ENCODE measurements around the gene CIPC. TPM values are rescaled to one million over a fixed set of nuclear protein-coding genes. Genes with fewer than 3 reads are reported as not detected.
A peak's percentile ranks its signal among the peaks of the same experiment; 100 is the strongest.

The CIPC gene
- total RNA-seq, 2 donors from 2014 or later: 28.8 to 32.4 TPM

DNA sequence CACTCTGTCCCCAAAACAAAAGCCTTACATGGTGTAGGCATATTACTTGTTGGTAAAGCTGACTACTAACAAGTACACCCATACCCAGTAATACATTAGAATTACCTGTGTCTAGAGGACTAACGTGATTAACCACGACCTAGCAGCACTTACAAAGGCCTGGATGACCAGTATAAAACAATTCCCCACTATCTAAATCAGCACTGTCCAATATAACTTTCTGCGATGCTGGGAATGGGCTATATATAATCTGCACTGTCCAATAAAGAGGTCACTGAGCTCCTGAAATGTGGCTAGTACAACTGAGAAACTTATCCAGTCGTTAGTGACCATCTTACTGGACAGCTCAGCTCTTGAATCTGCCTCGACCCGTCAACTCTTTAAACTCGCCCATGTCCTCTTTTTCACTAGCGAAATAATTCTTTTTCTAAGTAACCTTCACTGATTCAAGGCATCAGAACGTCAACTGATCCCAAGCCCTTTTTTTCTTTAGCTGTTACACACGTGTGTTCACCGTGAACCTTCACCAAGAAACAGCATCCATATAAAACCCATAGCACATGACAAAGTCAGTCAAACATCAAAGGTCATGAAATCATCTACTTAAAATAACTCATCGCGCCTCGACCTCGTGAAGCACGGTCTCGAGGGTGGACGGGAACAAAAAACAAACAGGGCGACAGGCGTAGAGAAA, 905 bp upstream of the CIPC start:
- intact Hi-C loops (cut with DNase I): no loop called here
- no peak for DNase-seq (ENCODE audit: low spot score)

DNA sequence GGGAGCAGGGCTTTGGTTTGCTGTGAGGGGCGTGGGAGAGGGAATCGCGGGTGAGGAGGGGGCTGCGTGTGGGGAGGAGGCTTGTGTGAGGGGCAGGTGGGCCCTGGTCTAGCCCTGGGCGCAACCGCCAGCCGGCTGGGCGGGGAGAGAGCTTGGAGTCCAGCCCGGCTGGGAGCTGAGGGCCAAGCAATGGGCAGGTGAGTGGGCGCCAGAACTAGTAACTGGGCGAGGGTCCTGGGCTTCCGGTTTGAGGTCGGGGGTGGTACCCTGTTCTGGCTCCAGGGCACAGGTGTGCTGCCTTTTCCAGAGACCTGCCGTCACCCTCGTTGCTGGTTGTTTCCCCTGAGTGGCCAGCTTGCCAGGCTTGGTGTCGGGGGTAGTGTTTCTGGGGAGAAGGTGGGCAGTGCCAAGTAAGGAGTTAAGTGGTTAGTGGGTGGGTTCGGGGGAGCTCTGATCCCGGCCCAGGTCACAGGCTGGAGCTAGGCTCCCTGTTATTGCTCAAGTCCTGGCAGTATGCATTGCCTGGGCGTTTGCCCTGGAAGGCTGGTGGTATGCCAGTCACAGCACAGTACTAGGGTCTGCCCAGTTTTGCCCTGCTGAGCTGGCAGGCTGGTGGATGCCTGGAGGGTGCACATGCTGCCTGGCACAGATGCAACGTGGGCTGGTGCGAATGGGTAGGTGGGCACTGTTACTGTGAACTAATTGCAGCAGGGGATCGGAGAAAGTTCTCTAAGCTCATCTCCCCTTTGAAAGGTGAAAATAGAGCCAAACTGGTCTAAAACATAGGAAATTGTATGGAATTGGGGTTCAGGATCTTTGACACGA, 683 bp downstream of the CIPC start:
- intact Hi-C loops (cut with DNase I): no loop called here
- peak; percentile 86 for DNase-seq (ENCODE audit: low spot score)

DNA sequence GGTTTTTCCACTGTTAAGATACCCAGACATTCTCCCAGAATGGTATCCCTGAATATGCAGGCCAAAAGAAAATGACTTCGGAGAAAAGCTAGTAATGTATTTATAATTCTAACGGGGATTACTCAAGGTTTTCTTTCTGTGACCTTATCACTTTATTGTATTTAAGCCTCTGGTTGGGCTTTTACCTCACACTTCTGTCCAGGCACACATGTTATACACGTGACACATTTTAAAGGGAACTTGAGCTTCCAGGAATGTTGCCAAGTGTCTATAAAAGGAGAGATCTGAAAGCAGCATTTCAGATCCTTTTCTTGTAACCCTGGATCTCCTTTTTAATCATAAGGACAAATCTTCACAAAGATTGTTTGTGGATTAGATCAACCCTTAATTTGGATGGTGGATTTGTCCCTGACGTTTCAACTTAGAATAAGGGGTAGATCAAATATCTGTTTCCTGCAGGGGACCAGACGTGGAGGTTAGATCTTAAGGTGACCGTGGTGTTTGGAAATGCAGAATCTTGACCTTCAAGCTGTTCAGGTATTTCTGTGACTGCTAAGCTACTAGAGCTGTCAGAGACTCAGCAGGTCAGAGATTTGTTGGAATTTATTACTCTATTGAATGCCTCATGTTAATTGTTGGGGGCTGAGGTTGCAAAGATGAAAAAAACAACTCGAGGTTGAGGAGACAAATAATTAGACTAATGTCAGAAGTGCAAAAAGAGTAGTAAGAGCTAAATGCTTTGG, 1.5 kb downstream of the CIPC start:
- no peak for DNase-seq (ENCODE audit: low spot score)
- intact Hi-C loops (cut with DNase I): no loop called here

DNA sequence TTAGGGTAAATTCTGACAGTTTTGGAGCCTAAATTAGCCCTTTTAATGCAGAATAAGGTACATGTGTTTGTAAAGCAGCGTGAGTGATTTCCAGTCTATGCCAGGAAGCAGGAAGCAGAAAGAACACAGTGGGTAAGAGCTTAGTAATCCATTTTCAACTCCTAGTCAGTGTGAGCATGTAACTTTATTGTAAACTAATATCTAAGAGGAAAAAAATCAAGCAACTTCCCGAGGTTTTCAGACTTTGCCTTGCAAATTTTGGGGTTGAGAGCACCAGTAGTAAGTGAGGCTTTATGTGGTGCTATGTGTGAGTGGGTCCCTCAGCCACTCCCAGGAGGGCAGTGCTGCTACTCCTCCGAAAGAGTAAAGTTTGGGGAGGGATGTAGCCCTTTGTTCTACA, 2.9 kb downstream of the CIPC start:
- intact Hi-C loops (cut with DNase I): no loop called here

DNA sequence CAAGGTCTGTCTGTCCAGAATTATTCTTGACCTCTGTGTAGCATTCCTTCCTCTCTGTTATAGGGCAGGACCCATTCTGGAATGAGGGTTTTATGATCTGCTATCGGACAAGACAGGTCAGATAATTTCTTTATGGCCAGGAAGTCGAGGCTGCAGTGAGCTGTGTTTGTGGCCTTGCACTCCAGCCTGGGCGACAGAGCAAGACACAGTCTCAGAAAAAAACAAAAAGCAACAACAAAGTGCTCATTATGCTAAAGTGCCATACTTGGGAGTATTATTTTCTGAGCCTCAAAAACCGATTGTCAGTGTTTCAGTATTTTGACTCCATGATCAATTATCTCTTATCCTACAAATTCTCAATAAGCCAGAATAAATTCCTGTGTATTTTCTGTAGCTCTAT, 4.1 kb downstream of the CIPC start:
- DNase-seq (ENCODE audit: low spot score): no peak
- intact Hi-C loops (cut with DNase I): no loop called here

More for the DNA sequence above, 2.9 kb downstream of the CIPC start:
- DNase-seq (ENCODE audit: low spot score): no peak

DNA sequence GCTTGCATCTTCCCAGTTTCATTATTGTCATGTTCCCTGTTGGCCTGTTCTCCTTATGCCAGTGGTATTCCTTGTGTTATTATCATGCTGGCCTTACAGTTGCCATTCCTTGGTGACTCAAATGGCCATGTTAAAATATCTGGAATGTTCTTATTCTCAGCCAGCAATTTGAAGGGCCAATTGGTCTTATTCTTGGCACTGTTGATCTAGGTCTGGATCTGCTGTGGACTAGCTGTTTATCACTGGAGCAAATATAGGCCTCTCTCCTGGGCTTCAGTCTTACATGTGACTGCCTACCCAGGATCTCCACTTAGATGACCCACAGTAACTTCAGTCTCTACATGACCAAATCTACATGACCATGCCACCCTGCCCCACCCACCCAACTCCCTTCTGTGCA, 5.4 kb downstream of the CIPC start:
- intact Hi-C loops (cut with DNase I): no loop called here
- no peak for DNase-seq (ENCODE audit: low spot score)

DNA sequence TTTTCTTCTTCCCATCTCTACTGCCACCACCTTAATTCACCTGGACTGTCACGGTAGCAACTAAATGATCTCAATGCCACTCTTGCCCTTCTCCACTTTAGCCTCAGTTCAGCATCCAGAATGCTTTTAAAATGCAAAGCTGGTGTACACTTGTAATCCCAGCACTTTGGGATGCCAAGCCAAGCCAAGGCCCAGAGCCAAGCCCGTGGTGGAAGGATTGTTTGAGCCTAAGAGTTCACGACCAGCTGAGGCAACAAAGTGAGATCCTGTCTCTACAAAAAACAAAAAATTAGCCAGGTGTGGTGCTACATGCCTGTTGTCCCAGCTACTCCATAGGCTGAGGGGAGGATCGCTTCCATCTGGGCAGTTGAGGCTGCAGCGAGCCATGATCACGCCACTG, 5.9 kb downstream of the CIPC start:
- no peak for DNase-seq (ENCODE audit: low spot score)
- intact Hi-C loops (cut with DNase I): no loop called here

DNA sequence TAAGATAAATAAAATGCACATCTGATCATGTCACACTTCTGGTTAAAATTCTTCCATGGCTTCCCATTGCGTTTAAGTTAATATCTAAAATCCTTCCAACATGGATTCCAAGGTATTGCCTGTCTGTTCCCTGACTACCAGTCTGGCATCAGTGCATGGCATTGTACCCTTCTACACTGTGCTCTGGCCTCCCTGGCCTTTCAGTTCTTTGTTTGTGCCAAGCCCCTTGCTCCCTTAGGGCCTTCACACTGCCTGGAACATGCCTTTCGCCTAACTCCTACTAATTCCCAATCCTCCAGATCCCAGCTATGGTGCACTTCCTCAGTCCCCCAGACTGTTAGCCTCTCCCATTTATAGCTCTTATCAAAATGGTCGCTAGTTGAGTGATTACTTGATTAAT, 6.3 kb downstream of the CIPC start:
- DNase-seq (ENCODE audit: low spot score): no peak
- intact Hi-C loops (cut with DNase I): no loop called here

DNA sequence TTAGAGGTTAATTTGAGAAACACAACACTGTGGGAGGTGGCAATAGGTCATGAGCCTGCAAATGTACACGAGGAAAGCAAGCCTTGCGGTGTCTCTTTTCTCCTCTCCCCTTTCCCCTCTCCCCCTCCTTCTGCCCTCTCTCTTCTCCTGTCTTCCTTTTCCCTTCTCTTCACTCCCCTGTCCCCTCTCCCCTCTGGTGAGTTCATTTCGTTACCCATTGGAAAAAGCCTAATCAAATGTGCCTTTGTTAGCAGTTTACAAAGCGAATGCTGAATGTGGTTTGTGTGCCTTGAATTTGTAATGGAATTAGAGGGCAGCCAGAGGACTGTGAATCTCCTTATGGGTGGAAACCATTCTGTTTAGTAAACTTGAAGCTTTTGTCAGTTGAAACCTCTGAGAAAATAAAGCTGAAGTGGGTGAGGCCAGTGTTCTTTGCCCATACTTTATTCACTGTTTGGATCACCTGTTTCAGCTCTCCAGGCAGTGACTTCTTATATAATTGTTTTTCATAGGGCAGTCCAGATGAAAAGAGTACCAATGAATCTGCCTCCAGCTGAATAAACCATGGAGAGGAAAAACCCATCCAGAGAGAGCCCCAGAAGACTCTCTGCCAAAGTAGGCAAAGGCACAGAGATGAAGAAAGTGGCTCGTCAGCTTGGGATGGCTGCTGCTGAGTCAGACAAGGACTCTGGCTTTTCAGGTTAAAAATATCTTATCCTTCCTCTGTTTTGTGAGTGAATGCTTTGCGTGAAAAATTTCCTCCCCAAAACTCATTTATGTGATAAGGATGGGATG, 7.3 kb downstream of the CIPC start:
- no peak for DNase-seq (ENCODE audit: low spot score)
- intact Hi-C loops (cut with DNase I): no loop called here

DNA sequence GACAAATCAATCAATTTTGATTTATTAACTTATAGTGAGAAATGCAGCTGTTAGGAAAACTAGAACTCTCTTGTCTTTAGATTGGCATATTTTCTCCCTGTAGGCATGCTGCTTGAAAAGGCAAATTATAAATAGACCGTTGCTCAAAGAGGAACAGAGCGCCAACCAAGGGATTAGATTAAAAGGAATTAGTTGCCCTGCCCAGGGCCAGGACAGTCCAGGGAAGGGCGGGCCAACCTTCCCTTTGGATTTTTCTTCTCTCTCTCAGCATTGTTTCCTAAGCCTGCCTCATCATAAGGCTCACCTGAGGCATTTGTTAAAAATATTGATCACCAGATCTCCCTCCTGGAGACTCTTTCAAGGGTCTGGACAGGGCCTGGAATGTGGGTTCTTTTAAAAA, 8.6 kb downstream of the CIPC start:
- DNase-seq (ENCODE audit: low spot score): no peak
- intact Hi-C loops (cut with DNase I): no loop called here

DNA sequence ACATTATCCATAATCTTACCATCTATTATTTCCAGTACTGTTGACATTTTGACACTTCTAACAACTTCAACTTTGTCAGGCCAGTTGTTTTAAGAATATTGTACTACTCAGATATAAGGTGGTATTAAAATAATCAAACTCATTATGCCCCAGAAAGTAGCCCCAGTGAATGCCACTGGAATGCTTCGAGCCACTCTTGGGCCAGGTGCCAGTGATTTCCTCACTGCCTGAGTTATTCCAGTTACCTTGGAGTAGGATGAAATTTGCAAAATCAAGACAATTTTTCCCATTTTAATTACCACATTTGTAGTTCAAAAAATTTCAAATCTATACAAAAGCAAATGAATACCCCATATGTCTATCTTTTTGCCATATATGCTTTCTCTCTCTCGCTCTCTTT, 9.2 kb downstream of the CIPC start:
- DNase-seq (ENCODE audit: low spot score): no peak
- intact Hi-C loops (cut with DNase I): no loop called here

DNA sequence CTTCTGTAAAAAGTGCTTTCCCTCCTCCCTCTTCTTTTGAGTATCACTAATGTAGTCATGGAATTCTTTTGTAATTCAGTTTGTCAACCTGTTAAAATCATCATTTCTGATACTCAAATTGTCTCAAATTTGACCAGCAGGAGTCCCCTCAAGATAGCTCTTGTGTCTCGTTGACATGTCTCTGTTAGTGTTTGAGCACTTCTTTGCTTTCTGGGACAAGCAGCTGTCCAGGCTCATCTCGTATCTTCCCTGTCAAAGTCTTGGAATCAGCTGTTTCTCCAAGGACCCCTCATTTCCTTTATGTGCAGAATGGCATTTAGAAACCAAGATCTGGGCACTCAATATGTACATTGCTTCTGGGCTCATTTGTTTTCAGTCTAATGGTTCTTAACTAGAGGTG, 10.7 kb downstream of the CIPC start:
- no peak for DNase-seq (ENCODE audit: low spot score)
- intact Hi-C loops (cut with DNase I): no loop called here

DNA sequence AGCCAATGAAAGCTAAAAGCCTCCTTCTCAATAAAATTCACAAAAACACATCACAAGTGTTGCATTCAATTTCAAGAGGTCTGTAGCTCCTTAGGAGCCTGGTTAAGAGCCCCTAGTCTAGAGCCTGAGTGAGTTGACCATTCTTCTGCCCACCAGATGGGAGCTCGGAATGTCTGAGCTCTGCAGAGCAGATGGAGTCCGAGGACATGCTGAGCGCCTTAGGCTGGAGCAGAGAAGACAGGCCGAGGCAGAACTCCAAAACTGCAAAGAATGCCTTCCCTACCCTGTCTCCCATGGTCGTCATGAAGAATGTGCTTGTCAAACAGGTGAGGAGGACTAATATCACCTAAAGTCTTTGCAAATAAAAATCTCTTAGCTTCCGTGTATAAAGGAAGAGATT, 11.6 kb downstream of the CIPC start:
- DNase-seq (ENCODE audit: low spot score): no peak
- intact Hi-C loops (cut with DNase I): no loop called here

DNA sequence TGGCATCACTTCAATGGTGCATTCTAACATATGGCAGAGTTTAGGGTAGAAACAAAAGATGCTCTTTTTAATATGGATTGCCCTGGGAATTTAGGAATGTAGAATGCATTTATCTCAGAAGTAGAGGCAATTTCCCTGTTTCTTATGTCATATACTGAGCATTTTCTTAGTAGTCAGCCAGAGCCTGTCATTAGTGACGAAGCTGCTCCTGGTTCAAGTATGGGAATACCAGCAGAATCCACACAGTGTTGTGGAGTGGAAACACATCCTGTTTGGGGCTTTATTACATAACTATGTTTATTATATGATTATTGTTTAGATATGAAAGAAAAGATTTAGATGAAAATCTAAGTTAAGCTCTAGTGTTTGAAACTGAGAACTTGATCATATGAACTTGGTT, 12.2 kb downstream of the CIPC start:
- intact Hi-C loops (cut with DNase I): no loop called here
- DNase-seq (ENCODE audit: low spot score): no peak

DNA sequence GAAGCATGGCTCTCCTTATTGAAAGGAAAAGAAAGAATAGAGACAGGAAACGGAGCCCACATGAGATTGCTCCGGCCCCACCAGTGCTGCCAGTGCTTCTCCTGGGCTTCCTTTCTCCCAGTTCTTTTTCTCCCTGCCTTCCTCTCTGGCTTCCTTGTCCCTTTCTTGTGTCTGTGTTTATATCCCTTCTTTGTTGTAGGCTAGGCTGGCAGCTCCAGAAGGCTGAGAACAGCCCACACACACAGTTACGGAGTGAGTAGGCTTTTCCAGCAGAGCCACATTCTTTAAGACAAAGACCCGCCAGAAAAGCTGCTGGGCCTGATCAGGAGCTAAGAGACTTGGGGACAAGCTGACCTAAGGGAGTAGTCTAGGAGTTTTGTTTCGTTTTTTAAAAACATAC, 13.0 kb downstream of the CIPC start:
- intact Hi-C loops (cut with DNase I): no loop called here
- DNase-seq (ENCODE audit: low spot score): no peak

DNA sequence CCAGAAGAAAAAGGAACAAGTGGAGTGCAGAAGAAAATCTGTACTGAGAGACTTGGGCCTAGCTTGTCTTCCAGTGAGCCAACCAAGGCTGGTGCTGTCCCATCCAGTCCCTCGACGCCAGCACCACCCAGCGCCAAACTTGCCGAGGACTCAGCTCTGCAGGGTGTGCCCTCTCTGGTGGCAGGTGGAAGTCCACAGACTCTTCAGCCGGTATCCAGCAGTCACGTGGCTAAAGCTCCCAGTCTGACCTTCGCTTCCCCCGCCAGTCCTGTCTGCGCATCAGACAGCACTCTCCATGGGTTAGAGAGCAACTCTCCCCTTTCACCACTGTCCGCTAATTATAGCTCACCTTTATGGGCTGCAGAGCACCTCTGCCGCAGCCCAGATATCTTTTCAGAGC, 15.6 kb downstream of the CIPC start:
- intact Hi-C loops (cut with DNase I): no loop called here
- no peak for DNase-seq (ENCODE audit: low spot score)

DNA sequence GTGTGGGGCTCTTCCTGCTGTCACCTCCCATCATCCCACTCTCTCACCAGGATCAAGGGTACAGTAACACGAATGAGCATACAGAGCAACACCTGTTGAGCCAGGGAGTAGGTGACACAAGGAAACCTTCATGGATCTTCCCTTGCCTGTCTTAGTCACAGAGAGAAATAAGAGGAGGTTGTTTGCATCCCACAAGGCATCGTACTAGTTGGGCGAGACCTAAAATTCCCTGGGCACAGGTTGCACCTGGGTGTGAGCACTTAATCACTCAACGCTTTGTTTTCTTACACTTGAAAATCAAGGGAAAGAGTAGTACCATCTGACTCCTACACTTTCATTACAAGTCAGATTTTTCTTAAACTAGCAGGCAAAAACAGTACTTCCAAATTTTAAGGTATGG, 16.6 kb downstream of the CIPC start:
- intact Hi-C loops (cut with DNase I): no loop called here
- no peak for DNase-seq (ENCODE audit: low spot score)

DNA sequence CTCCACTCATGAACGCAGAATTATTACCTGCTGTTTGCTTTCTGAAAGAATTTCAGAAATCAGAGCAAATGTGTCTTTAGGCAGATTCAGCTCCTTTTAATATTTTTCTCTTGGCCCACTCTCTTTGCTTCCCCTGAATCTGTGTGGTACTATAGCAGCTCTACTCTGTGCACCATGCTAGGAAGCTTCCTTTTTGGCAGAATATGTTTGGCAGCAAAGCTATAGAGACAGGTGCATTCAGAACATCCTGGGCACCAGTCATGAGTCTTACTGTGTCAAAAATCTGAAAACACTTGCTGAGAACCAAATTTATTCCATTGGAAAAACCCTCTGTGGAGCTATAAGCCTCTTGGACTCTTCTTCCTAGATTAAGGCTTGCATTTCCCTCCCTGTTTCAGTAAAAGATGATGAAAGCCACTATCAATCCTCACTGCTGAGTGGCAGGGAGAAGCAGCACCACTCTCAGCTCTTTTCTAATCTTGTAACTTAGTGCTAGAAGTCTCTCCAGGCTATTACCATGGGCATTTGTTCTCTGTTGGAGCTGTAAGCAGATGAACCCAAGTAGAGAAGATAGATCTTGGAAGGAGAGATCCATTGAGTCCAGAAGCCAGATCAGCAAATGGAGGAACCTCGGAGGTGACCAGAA, 18.2 kb downstream of the CIPC start:
- intact Hi-C loops (cut with DNase I): no loop called here

DNA sequence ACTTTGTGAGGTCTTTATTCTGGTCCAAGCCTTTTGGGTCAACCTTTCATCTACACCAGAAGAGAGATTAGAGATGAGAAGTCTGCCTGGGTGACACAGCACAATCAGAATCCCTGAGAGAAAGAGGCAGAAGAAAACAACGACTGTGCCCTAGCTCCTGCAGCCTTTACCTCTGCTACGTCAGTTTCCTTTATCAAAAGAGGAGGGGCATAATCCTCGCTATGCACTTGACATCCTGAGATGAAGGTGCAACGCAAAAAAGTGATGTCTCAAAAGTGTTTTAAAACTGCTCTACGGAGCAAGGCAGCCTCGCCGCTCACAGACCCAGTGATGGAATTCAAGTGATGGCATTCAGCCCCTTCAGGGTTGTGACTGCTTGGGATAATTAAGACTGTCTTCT, 21.8 kb downstream of the CIPC start:
- DNase-seq (ENCODE audit: low spot score): no peak
- intact Hi-C loops (cut with DNase I): no loop called here

More for the DNA sequence above, 18.2 kb downstream of the CIPC start:
- no peak for DNase-seq (ENCODE audit: low spot score)
